Ascending aorta (tissue), 2 donors: ENCODE measurements around the gene TEX2. TPM values are rescaled to one million over a fixed set of nuclear protein-coding genes. Genes with fewer than 3 reads are reported as not detected.

Experiments
- DNase-seq, 2 donors: peaks; one replicate each; pipeline ENCODE4 v3.0.0-alpha.2; 2019; ENCODE audit warnings: low spot score in 2 of 2
- H3K27ac ChIP-seq, 2 donors: fragments of 200-600 bp; sonication (generic); one replicate each; pipeline ENCODE4 v1.5.1; 2016 to 2017; ENCODE audit warnings: mild to moderate bottlenecking in 1 of 2
- H3K27me3 ChIP-seq: fragments of 200-600 bp; sonication (generic); one replicate; pipeline ENCODE4 v1.5.1; 2017
- H3K36me3 ChIP-seq, 2 donors: fragments of 200-600 bp; sonication (generic); one replicate each; pipeline ENCODE4 v1.5.1; 2016
- H3K4me1 ChIP-seq, 2 donors: fragments of 200-600 bp; sonication (generic); one replicate each; pipeline ENCODE4 v1.5.1; 2016 to 2017; ENCODE audit warnings: mild to moderate bottlenecking in 1 of 2
- H3K4me3 ChIP-seq, 2 donors: fragments of 200-600 bp; sonication (generic); one replicate each; pipeline ENCODE4 v1.5.1; 2016 to 2017; ENCODE audit warnings: mild to moderate bottlenecking in 1 of 2
- H3K9me3 ChIP-seq, 2 donors: fragments of 200-600 bp; sonication (generic); one replicate each; pipeline ENCODE4 v1.5.1; 2016
- CTCF ChIP-seq, 3 experiments: fragments of 200-600 bp in 2 of 3; fragments of 450-650 bp in 1 of 3; sonication (generic) in 2 of 3; IDR thresholded peaks; one replicate each; pipeline ENCODE4 v1.5.1; 2016 to 2019; ENCODE audit warnings: antibody characterized with exemption in 3 of 3, mild to moderate bottlenecking in 1 of 3, moderate library complexity in 1 of 3
- intact Hi-C: fragments of 100-400 bp; cut with DNase I; formaldehyde crosslinking; loops from one replicate; pipeline ENCODE4 v1.15.1; 2023
- total RNA-seq: library from RNA; depleted of rRNA; stranded (reverse); fragments of >200 nt; gene quantifications from one replicate; pipeline ENCODE4 v1.1.0, GENCODE V29; 2016

The TEX2 gene
- total RNA-seq, 1 donor from 2014 or later: 94.6 TPM

- Histone ChIP-seq H3K36me3 (peaks cover 0 to 2% of the 10 kb centered on the region in 2 donors), H3K4me1 (no peaks in the 10 kb centered on the region), H3K9me3 (no peaks in the 10 kb centered on the region), H3K4me3 (no peak overlapping the region), H3K27ac (no peak overlapping the region), H3K27me3 (no peaks in the 10 kb centered on the region)
- TF ChIP-seq CTCF (IDR thresholded peaks at IDR 0.05): no peak
- no peak for DNase-seq
- intact Hi-C loops: no loop called here
Observed at GRCh38 chr17:64162554-64162953, 100.5 kb downstream of the TEX2 start.

GRCh38 chr17:64161380-64162176 is 101.5 kb downstream of the TEX2 start:
- Histone ChIP-seq H3K4me1 (peaks cover 2% of the 10 kb centered on the region in 2 donors), H3K27me3 (no peaks in the 10 kb centered on the region), H3K4me3 (no peak overlapping the region), H3K36me3 (peaks cover 0 to 2% of the 10 kb centered on the region in 2 donors), H3K27ac (no peak overlapping the region), H3K9me3 (no peaks in the 10 kb centered on the region)
- no peak for TF ChIP-seq CTCF (IDR thresholded peaks at IDR 0.05)
- no peak for DNase-seq
- intact Hi-C loops: no loop called here

- intact Hi-C loops: no loop called here
- Histone ChIP-seq H3K36me3 (peaks cover 0 to 2% of the 10 kb centered on the region in 2 donors), H3K4me1 (peaks cover 13 to 14% of the 10 kb centered on the region in 2 donors), H3K27ac (no peak overlapping the region), H3K9me3 (no peaks in the 10 kb centered on the region), H3K27me3 (no peaks in the 10 kb centered on the region), H3K4me3 (no peak overlapping the region)
- TF ChIP-seq CTCF (IDR thresholded peaks at IDR 0.05): no peak
- DNase-seq: no peak
Observed at GRCh38 chr17:64160378-64160777, 102.7 kb downstream of the TEX2 start.

- Histone ChIP-seq H3K4me3 (no peak overlapping the region), H3K27me3 (no peaks in the 10 kb centered on the region), H3K27ac (no peak overlapping the region), H3K4me1 (peaks cover 13 to 18% of the 10 kb centered on the region in 2 donors), H3K9me3 (no peaks in the 10 kb centered on the region), H3K36me3 (peaks cover 0 to 2% of the 10 kb centered on the region in 2 donors)
- no peak for DNase-seq
- intact Hi-C loops: no loop called here
- TF ChIP-seq CTCF (IDR thresholded peaks at IDR 0.05): no peak
Observed at GRCh38 chr17:64158831-64159590, 104.0 kb downstream of the TEX2 start.

- H3K27ac ChIP-seq: no peak overlapping the region
- H3K9me3 ChIP-seq: no peaks in the 10 kb centered on the region
- TF ChIP-seq CTCF (IDR thresholded peaks at IDR 0.05): no peak
- intact Hi-C loops: no loop called here
- peaks cover 13 to 18% of the 10 kb centered on the region in 2 donors for H3K4me1 ChIP-seq
- H3K36me3 ChIP-seq: peaks cover 0 to 2% of the 10 kb centered on the region in 2 donors
- H3K27me3 ChIP-seq: no peaks in the 10 kb centered on the region
- no peak overlapping the region for H3K4me3 ChIP-seq
- DNase-seq: no peak
Observed at GRCh38 chr17:64158406-64158805, 104.7 kb downstream of the TEX2 start.
